GM12891 (cell line): ENCODE measurements around the gene SLC35G3.

Experiments used
- POLR2A ChIP-seq: IDR thresholded peaks from 2 replicates; pipeline ENCODE4 v1.6.1; 2011; ENCODE audit warnings: low read depth, low read length, control low read depth
- TAF1 ChIP-seq: IDR thresholded peaks from 2 replicates; pipeline ENCODE4 v1.6.1; 2011; ENCODE audit warnings: low read depth, low read length, control low read depth

DNA sequence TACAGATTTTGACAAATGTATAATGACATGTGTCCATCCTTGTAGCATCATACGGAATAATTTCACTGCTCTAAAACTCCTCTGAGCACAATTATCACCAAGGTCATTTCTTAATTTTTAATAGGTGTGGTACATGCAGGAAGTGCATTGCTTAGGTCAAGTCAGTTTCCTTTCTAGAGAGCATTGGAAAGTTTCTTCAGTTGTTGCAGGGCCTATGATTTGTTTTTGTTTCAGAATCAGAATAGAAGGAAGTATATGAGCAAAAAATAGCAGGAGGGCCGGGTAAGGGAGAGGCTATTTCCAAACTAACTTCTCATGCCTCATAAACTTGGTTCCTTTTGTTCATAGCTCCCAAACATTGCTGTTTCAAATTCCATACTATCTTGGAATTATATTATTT, 24.7 kb upstream of the SLC35G3 start:
- no peak for TF ChIP-seq TAF1
- TF ChIP-seq POLR2A, result no peak
